ENCODE measurements around the gene WASL.

- no peak for TF ChIP-seq POLR2AphosphoS5 (IDR thresholded peaks at IDR 0.05; ENCODE audit: low read depth, low read length)
- TF ChIP-seq ATM (IDR thresholded peaks at IDR 0.05; ENCODE audit: borderline replicate concordance): no peak
- TF ChIP-seq CTCF (CRISPR knock-in tag; IDR thresholded peaks at IDR 0.05): no peak
- no peak for TF ChIP-seq POLR2A (IDR thresholded peaks at IDR 0.05; ENCODE audit: insufficient read depth in 1 of 2, low read depth in 2 of 2, low read length in 2 of 2)
- TF ChIP-seq ZNF142 (CRISPR knock-in tag; IDR thresholded peaks at IDR 0.05): no peak
- no peak for TF ChIP-seq SMAD1 (CRISPR knock-in tag; IDR thresholded peaks at IDR 0.05; ENCODE audit: borderline replicate concordance, low read depth)
- TF ChIP-seq NR2F1 (CRISPR knock-in tag; IDR thresholded peaks at IDR 0.05): no peak
- no peak for TF ChIP-seq EZH2 (conservative IDR thresholded peaks at IDR 0.05; ENCODE audit: low read depth, low read length)
- no peak for TF ChIP-seq ZNF746 (CRISPR knock-in tag; IDR thresholded peaks at IDR 0.05)
- TF ChIP-seq HNF4G (IDR thresholded peaks at IDR 0.05; ENCODE audit: borderline replicate concordance, low read depth, low read length): no peak
- no peak for TF ChIP-seq HNF4G (CRISPR knock-in tag; IDR thresholded peaks at IDR 0.05; ENCODE audit: borderline replicate concordance, low read depth)
- TF ChIP-seq NFKBIZ (CRISPR knock-in tag; IDR thresholded peaks at IDR 0.05): no peak
- TF ChIP-seq CEBPB (IDR thresholded peaks at IDR 0.05; ENCODE audit: borderline replicate concordance, low read depth, low read length): no peak
Measured at GRCh38 chr7:123687727-123688126, 61.1 kb downstream of the WASL start.
